Testis (tissue), 5 donors: ENCODE results near the gene CNKSR2. TPM values are rescaled to one million over a fixed set of nuclear protein-coding genes. Genes with fewer than 3 reads are reported as not detected.
A peak's percentile ranks its signal among the peaks of the same experiment; 100 is the strongest.

Experiments used
- DNase-seq: peaks from one replicate; pipeline ENCODE4 v3.0.0-alpha.2; 2019
- H3K27ac ChIP-seq, 2 donors: fragments of 200-600 bp; sonication (generic); one replicate each; pipeline ENCODE4 v1.5.1; 2019
- H3K27me3 ChIP-seq: fragments of 200-600 bp; sonication (generic); one replicate; pipeline ENCODE4 v1.5.1; 2019
- H3K36me3 ChIP-seq: fragments of 200-600 bp; sonication (generic); one replicate; pipeline ENCODE4 v1.5.1; 2017; ENCODE audit warnings: low read depth; ENCODE audit errors: missing control alignments
- H3K4me1 ChIP-seq: fragments of 200-600 bp; sonication (generic); one replicate; pipeline ENCODE4 v1.5.1; 2019
- H3K4me3 ChIP-seq, 2 donors: fragments of 200-600 bp; sonication (generic); one replicate each; pipeline ENCODE4 v1.5.1; 2017 to 2019
- H3K9me3 ChIP-seq: fragments of 200-600 bp; sonication (generic); one replicate; pipeline ENCODE4 v1.5.1; 2017
- CTCF ChIP-seq, 3 experiments: fragments of 450-650 bp in 2 of 3; fragments of 200-600 bp in 1 of 3; sonication (generic) in 1 of 3; IDR thresholded peaks; one replicate each; pipeline ENCODE4 v1.5.1; 2016 to 2019; ENCODE audit warnings: antibody characterized with exemption in 3 of 3, mild to moderate bottlenecking in 2 of 3, moderate library complexity in 1 of 3
- POLR2A ChIP-seq: fragments of 450-650 bp; IDR thresholded peaks from one replicate; pipeline ENCODE4 v1.6.1; 2017; ENCODE audit warnings: antibody characterized with exemption, mild to moderate bottlenecking, moderate library complexity
- WGBS, 2 donors: methylation state at CpG; one replicate each; pipeline ENCODE4 v1.1.5; 2018; 5-methylcytosine and 5-hydroxymethylcytosine counted together
- intact Hi-C: fragments of 100-400 bp; cut with DNase I; formaldehyde crosslinking; loops from one replicate; pipeline ENCODE4 v1.15.1; 2023; ENCODE audit warnings: low total_unique reads
- long read RNA-seq, 2 donors: transcript quantifications; one replicate each; lab custom pipeline, GENCODE V29; 2026
- polyA plus RNA-seq: library from polyadenylated mRNA; stranded (reverse); fragments of 350-450 nt; fragmentation: Illumina TruSeq; extraction: RNeasy Lipid Tissue Mini Kit (QIAGEN cat#74804); gene quantifications from one replicate; pipeline ENCODE4 v1.2.3, GENCODE V29; 2014; ENCODE audit warnings: low read depth, low replicate concordance; ENCODE audit not compliant: insufficient read depth
- total RNA-seq, 2 donors: library from RNA; depleted of rRNA; stranded (reverse); fragments of >200 nt; gene quantifications; one replicate each; pipeline ENCODE4 v1.2.3, GENCODE V29; 2016

The CNKSR2 gene
- total RNA-seq (10 to 100 TPM; 13.2 to 17.3 TPM), polyA plus RNA-seq (2.1 TPM)
- long read RNA-seq, donor 1: 0 reads
- long read RNA-seq, donor 2: 0 reads

- Histone ChIP-seq H3K36me3 (no peaks in the 10 kb centered on the region), H3K4me3 (peak within 1 kb of the TSS; percentile 45 to 61), H3K27me3 (no peaks in the 10 kb centered on the region), H3K4me1 (no peaks in the 10 kb centered on the region), H3K9me3 (no peaks in the 10 kb centered on the region), H3K27ac (peak within 1 kb of the TSS in 1 of 2 donors; percentile 19)
- intact Hi-C loops: no loop called here
- DNase-seq: peak; percentile 54
- 1% methylated on average over 25 of the region's 94 CpGs; no CpG with 5 or more reads in 1 of the 2 donors for WGBS, 2 donors
- TF ChIP-seq CTCF (IDR thresholded peaks at IDR 0.05) (no peak), POLR2A (no peak)
These were observed at the start of gene CNKSR2 for GRCh38 chrX:21374163-21374993. Gene CNKSR2 (plus strand): TSS chrX:21374418. CDS start chrX:21374898, 480 bp downstream.

- no peaks in the 10 kb centered on the region for H3K4me1 ChIP-seq
- TF ChIP-seq CTCF (IDR thresholded peaks at IDR 0.05): no peak
- TF ChIP-seq POLR2A: no peak
- 89 to 93% methylated on average over 4 of the region's 4 CpGs for WGBS, 2 donors
- no peaks in the 10 kb centered on the region for H3K36me3 ChIP-seq
- intact Hi-C loops: no loop called here
- H3K9me3 ChIP-seq: no peaks in the 10 kb centered on the region
- H3K4me3 ChIP-seq: no peak overlapping the region
- DNase-seq: no peak
- H3K27me3 ChIP-seq: no peaks in the 10 kb centered on the region
- H3K27ac ChIP-seq: no peak overlapping the region
These were observed 19.5 kb upstream of the CNKSR2 start for GRCh38 chrX:21354725-21355124.

DNA sequence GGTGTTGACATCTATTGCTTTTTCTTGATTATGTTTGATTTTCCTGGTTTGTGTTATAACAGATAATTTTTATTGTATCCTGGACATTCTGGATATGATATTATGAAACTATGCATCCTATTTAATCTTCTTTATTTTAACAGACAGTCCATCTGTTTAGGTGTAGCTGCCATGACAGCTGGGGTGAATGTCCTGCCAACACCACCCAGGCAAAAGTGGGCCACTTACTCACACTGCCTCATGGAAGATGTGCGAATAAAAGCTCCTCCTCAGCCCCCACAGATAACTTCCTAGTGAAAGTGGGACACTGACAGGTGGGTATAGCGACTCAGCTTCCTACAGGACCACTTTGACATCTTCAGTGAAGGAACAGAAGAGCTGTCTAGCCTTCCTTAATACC is 18.4 kb upstream of the CNKSR2 start:
- TF ChIP-seq CTCF (IDR thresholded peaks at IDR 0.05): no peak
- no peak for TF ChIP-seq POLR2A
- no peak overlapping the region for H3K27ac ChIP-seq
- DNase-seq: no peak
- no peak overlapping the region for H3K4me3 ChIP-seq
- no peaks in the 10 kb centered on the region for H3K9me3 ChIP-seq
- H3K36me3 ChIP-seq: no peaks in the 10 kb centered on the region
- WGBS, 2 donors: 85 to 94% methylated on average over 2 of the region's 2 CpGs
- no peaks in the 10 kb centered on the region for H3K4me1 ChIP-seq
- intact Hi-C loops: no loop called here
- H3K27me3 ChIP-seq: no peaks in the 10 kb centered on the region

DNA sequence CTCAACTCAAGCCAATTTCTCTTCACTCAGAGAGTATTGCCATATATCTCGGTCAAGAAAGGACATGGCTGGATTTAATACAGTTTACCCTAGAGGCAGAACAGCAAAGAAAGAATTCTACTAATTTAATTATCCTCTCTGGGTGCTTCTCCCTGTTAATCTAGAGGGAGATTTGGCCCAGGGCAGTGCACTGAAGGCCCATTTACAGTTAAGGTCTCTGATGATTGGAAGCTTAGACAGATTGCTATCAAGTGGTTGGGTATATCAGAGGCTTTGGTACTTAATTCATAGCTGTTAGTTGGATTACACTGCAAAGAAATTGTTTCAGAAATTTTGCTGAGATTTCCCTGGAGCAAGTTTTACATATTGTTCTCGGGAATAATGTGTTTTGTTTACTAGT is 4.6 kb upstream of the CNKSR2 start:
- TF ChIP-seq POLR2A: no peak
- no peak for TF ChIP-seq CTCF (IDR thresholded peaks at IDR 0.05)
- Histone ChIP-seq H3K4me3 (no peak overlapping the region), H3K36me3 (no peaks in the 10 kb centered on the region), H3K4me1 (no peaks in the 10 kb centered on the region), H3K27ac (no peak overlapping the region), H3K9me3 (no peaks in the 10 kb centered on the region), H3K27me3 (no peaks in the 10 kb centered on the region)
- 72 to 95% methylated on average over 2 of the region's 2 CpGs for WGBS, 2 donors
- DNase-seq: no peak
- intact Hi-C loops: no loop called here
